Tibial nerve (tissue), 4 donors: ENCODE results near the gene GALNS.

Experiments used
- EP300 ChIP-seq, 2 donors: sonication (generic); formaldehyde crosslinking; IDR thresholded peaks; one replicate each; pipeline ENCODE4 v1.6.1; 2017; ENCODE audit warnings: antibody characterized with exemption in 2 of 2, mild to moderate bottlenecking in 1 of 2
- TF ChIP-seq, protein P1 (sequence below), 5 experiments: fragments of 200-600 bp in 3 of 5; fragments of 450-650 bp in 2 of 5; sonication (generic) in 3 of 5; IDR thresholded peaks; one replicate each; pipeline ENCODE4 v1.5.1; 2016 to 2019; ENCODE audit warnings: antibody characterized with exemption in 5 of 5, mild to moderate bottlenecking in 3 of 5, moderate library complexity in 2 of 5

- TF ChIP-seq, protein P1, sequence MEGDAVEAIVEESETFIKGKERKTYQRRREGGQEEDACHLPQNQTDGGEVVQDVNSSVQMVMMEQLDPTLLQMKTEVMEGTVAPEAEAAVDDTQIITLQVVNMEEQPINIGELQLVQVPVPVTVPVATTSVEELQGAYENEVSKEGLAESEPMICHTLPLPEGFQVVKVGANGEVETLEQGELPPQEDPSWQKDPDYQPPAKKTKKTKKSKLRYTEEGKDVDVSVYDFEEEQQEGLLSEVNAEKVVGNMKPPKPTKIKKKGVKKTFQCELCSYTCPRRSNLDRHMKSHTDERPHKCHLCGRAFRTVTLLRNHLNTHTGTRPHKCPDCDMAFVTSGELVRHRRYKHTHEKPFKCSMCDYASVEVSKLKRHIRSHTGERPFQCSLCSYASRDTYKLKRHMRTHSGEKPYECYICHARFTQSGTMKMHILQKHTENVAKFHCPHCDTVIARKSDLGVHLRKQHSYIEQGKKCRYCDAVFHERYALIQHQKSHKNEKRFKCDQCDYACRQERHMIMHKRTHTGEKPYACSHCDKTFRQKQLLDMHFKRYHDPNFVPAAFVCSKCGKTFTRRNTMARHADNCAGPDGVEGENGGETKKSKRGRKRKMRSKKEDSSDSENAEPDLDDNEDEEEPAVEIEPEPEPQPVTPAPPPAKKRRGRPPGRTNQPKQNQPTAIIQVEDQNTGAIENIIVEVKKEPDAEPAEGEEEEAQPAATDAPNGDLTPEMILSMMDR (IDR thresholded peaks at IDR 0.05), result no peak
- no peak for TF ChIP-seq EP300 (IDR thresholded peaks at IDR 0.05)
These were observed 41.5 kb downstream of the GALNS start for GRCh38 chr16:88815227-88815626.
